HG03354 (cell line): ENCODE data around the gene KCNAB3.

Experiments
- ATAC-seq: cut with Tn5 transposase; IDR thresholded peaks from one replicate; pipeline ENCODE4 v1.9.1; 2021; ENCODE audit warnings: mild to moderate bottlenecking; ENCODE audit not compliant: unreplicated experiment, poor library complexity, severe bottlenecking

KCNAB3 gene

GRCh38 chr17:7944326-7944725 lies 14.7 kb upstream of the KCNAB3 start:
- no peak for ATAC-seq

- ATAC-seq, result no peak
Measured at GRCh38 chr17:7943291-7943690, 13.6 kb upstream of the KCNAB3 start.

GRCh38 chr17:7940743-7941142 lies 11.1 kb upstream of the KCNAB3 start:
- no peak for ATAC-seq

GRCh38 chr17:7940034-7940433 lies 10.4 kb upstream of the KCNAB3 start:
- ATAC-seq, result no peak

- no peak for ATAC-seq
Measured at GRCh38 chr17:7935859-7936258, 6.2 kb upstream of the KCNAB3 start.

- no peak for ATAC-seq
Measured at GRCh38 chr17:7932949-7933348, 3.3 kb upstream of the KCNAB3 start.

- ATAC-seq, result no peak
Measured at GRCh38 chr17:7932483-7932891, 2.8 kb upstream of the KCNAB3 start.

GRCh38 chr17:7931709-7932482 lies 2.2 kb upstream of the KCNAB3 start, which contains the start of the genes CNTROB and TRAPPC1:
Gene CNTROB (plus strand): TSS chr17:7932206. CDS start chr17:7933080, 874 bp downstream.
Gene TRAPPC1 (minus strand): TSS chr17:7931946. CDS start chr17:7931829, 117 bp downstream.
- peak; percentile 94 for ATAC-seq

- ATAC-seq, result no peak
Measured at GRCh38 chr17:7930841-7931631, 1.4 kb upstream of the KCNAB3 start.

- ATAC-seq, result no peak
Measured at GRCh38 chr17:7927596-7927995, 2.1 kb downstream of the KCNAB3 start.

- ATAC-seq, result no peak
Measured at GRCh38 chr17:7922845-7923628, 6.6 kb downstream of the KCNAB3 start.

GRCh38 chr17:7922269-7922844 lies 7.3 kb downstream of the KCNAB3 start:
- ATAC-seq, result no peak

- ATAC-seq, result no peak
Measured at GRCh38 chr17:7916808-7917207, 12.8 kb downstream of the KCNAB3 start.

GRCh38 chr17:7916385-7916682 lies 13.3 kb downstream of the KCNAB3 start:
- peak; percentile 5 for ATAC-seq

GRCh38 chr17:7915611-7916384 lies 13.9 kb downstream of the KCNAB3 start, which contains the start of gene RNF227:
Gene RNF227 (minus strand): TSS chr17:7916289. CDS start chr17:7916195, 94 bp downstream.
- ATAC-seq, result peak; percentile 74

- no peak for ATAC-seq
Measured at GRCh38 chr17:7915179-7915610, 14.5 kb downstream of the KCNAB3 start.

- ATAC-seq, result no peak
Measured at GRCh38 chr17:7912927-7913524, 16.6 kb downstream of the KCNAB3 start.

GRCh38 chr17:7911116-7911515 lies 18.5 kb downstream of the KCNAB3 start:
- no peak for ATAC-seq

- no peak for ATAC-seq
Measured at GRCh38 chr17:7910711-7911110, 18.9 kb downstream of the KCNAB3 start.
